ENCODE results near the gene SNRNP48.

- TF ChIP-seq CTCF (IDR thresholded peaks at IDR 0.05), result no peak
- TF ChIP-seq POLR2AphosphoS5 (IDR thresholded peaks at IDR 0.05; ENCODE audit: insufficient read depth in 1 of 2, low read depth in 1 of 2), result no peak
- TF ChIP-seq POLR2A (IDR thresholded peaks at IDR 0.05), result no peak
Observed at GRCh38 chr6:7546383-7546782, 43.6 kb upstream of the SNRNP48 start.

Data from vagina (tissue), 2 donors.